DMS 273 (cell line): Measurements from ENCODE around the gene SHISA7.
"Not testable (repeated sequence)": the region's sequence is repeated elsewhere in the genome, so short reads cannot be mapped to it uniquely, and the experiment has no call there.

ENCODE experiments used
- DNase-seq: peaks from one replicate; lab custom pipeline; 2025; ENCODE audit not compliant: unreplicated experiment; lab: John Stamatoyannopoulos, UW

SHISA7 gene

GRCh38 chr19:55448175-55448490, 5.0 kb upstream of the SHISA7 start:
- not testable (repeated sequence) for DNase-seq

GRCh38 chr19:55447421-55448174, 4.5 kb upstream of the SHISA7 start:
- DNase-seq = peak; percentile 90

- no peak for DNase-seq
Observed at GRCh38 chr19:55446060-55446459, 3.0 kb upstream of the SHISA7 start.

- DNase-seq = no peak
Observed at GRCh38 chr19:55444646-55445045, 1.5 kb upstream of the SHISA7 start.

GRCh38 chr19:55443824-55444480, 852 bp upstream of the SHISA7 start:
- no peak for DNase-seq

GRCh38 chr19:55442372-55442961, 633 bp downstream of the SHISA7 start:
- peak; percentile 38 for DNase-seq

GRCh38 chr19:55441692-55442321, 1.3 kb downstream of the SHISA7 start:
- DNase-seq = no peak

GRCh38 chr19:55441319-55441691, 1.8 kb downstream of the SHISA7 start:
- DNase-seq = peak; percentile 48

- DNase-seq = peak; percentile 44
Observed at GRCh38 chr19:55440411-55441105, 2.5 kb downstream of the SHISA7 start.

GRCh38 chr19:55439052-55439451, 4.0 kb downstream of the SHISA7 start:
- DNase-seq = no peak

GRCh38 chr19:55437410-55437809, 5.7 kb downstream of the SHISA7 start:
- DNase-seq = peak; percentile 82

GRCh38 chr19:55436847-55437246, 6.3 kb downstream of the SHISA7 start:
- DNase-seq = no peak

GRCh38 chr19:55435020-55435419, 8.1 kb downstream of the SHISA7 start:
- DNase-seq = no peak

GRCh38 chr19:55434356-55434919, 8.7 kb downstream of the SHISA7 start:
- DNase-seq = no peak

GRCh38 chr19:55433292-55433691, 9.8 kb downstream of the SHISA7 start:
- no peak for DNase-seq

GRCh38 chr19:55432241-55432959, 10.7 kb downstream of the SHISA7 start:
- no peak for DNase-seq

GRCh38 chr19:55431183-55431582, 11.9 kb downstream of the SHISA7 start:
- DNase-seq = no peak

GRCh38 chr19:55426042-55426441, 17.1 kb downstream of the SHISA7 start:
- DNase-seq = no peak

- DNase-seq = no peak
Observed at GRCh38 chr19:55424518-55424917, 18.6 kb downstream of the SHISA7 start.

- peak; percentile 53 for DNase-seq
Observed at GRCh38 chr19:55423225-55424005, 19.7 kb downstream of the SHISA7 start.
